GM12865 (cell line): ENCODE results near the gene PLEKHA4.
"Not testable (repeated sequence)": the region's sequence is repeated elsewhere in the genome, so short reads cannot be mapped to it uniquely, and the experiment has no call there.

Source experiments
- DNase-seq: peaks from one replicate; pipeline ENCODE4 v3.0.0; 2010; ENCODE audit warnings: low read depth
- H3K4me3 ChIP-seq: 2 replicates; pipeline ENCODE4 v1.5.1; 2011; ENCODE audit warnings: mild to moderate bottlenecking, low read depth, low read length, control low read depth
- TF ChIP-seq, protein P1 (sequence below): IDR thresholded peaks from 2 replicates; pipeline ENCODE4 v1.5.1; 2011; ENCODE audit warnings: low read length, control low read depth, low read depth, inconsistent platforms; ENCODE audit not compliant: insufficient read depth; ENCODE audit errors: missing control alignments

The PLEKHA4 gene

DNA sequence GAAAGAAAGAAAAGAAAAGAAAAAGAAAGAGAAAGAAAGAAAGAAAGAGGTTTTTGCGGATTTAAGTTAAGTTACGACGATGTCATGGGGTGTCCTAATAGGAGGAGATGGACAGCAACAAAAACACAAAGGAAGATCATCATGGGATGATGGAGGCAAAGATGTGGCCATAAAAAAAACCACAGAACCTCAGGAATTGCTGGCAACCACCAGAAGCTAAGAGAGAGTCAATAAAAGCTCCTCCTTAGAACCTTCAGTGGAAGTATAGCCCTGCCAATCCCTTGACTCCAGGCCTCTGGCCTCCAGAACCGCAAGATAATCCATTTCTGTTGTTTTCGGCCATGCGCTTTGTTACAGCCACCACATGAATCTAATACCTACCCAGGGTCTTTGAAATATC, 11.5 kb downstream of the PLEKHA4 start:
- TF ChIP-seq, protein P1, sequence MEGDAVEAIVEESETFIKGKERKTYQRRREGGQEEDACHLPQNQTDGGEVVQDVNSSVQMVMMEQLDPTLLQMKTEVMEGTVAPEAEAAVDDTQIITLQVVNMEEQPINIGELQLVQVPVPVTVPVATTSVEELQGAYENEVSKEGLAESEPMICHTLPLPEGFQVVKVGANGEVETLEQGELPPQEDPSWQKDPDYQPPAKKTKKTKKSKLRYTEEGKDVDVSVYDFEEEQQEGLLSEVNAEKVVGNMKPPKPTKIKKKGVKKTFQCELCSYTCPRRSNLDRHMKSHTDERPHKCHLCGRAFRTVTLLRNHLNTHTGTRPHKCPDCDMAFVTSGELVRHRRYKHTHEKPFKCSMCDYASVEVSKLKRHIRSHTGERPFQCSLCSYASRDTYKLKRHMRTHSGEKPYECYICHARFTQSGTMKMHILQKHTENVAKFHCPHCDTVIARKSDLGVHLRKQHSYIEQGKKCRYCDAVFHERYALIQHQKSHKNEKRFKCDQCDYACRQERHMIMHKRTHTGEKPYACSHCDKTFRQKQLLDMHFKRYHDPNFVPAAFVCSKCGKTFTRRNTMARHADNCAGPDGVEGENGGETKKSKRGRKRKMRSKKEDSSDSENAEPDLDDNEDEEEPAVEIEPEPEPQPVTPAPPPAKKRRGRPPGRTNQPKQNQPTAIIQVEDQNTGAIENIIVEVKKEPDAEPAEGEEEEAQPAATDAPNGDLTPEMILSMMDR = no peak
- H3K4me3 ChIP-seq = no peak overlapping the region
- no peak for DNase-seq

DNA sequence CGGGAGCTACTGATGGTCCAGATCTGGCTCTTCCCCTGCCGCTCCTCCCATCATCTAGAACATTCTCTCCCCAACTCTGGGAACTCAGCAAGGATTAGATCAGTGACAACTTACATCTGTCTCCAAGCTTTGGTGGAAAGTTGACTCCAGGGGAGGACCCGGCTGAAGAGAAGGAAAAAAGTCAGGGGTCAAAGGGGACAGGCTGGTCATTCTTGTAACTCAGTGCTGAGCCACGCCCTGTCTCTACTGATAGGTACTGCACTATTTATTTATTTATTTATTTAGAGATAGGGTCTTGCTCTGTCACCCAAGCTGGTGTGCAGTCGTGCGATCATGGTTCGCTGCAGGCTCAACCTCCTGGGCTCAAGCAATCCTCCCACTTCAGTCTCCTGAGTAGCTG, 14.3 kb downstream of the PLEKHA4 start:
- DNase-seq = no peak
- TF ChIP-seq, protein P1 = no peak
- no peak overlapping the region for H3K4me3 ChIP-seq

DNA sequence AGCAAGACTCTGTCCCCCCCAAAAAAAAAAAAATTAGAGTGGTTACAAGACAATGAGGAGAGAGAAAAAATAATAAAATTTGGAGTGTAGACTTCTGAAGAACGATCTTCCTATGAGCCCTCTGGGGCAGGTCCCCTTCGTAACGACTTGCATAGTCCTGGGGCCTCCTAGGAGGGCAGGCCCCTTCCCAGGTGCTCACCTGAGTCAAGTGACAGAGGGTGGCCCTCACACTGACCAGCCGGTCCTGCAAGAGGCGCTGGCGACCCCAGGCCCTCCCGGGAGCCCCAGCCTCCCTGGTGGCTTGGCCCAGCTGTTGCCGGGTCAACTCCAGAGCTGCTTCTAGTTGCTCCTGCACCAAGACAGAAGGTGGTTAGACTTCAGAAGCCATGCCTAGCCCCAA, 14.9 kb downstream of the PLEKHA4 start:
- DNase-seq = no peak
- no peak overlapping the region for H3K4me3 ChIP-seq
- TF ChIP-seq, protein P1 = no peak

DNA sequence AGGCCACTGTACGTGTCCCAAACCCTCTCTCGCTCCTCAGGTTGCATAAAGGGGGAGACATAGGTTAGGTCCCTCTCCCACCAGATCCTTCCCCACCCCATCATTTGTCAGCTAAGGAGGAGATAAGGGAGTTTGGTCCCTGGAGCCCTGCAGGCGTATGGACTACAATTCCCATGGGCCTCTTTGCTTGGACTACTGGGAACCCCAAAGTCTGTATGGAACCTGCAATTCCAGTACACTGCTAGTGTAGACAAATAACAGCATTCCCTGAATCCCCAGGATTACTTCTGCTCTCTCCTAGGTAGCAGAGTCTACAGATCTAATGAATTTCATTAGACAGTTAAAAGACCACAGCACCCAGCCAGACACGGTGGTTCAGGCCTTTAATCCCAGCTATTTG, 16.1 kb downstream of the PLEKHA4 start:
- DNase-seq = no peak
- TF ChIP-seq, protein P1 = no peak
- H3K4me3 ChIP-seq = no peak overlapping the region

DNA sequence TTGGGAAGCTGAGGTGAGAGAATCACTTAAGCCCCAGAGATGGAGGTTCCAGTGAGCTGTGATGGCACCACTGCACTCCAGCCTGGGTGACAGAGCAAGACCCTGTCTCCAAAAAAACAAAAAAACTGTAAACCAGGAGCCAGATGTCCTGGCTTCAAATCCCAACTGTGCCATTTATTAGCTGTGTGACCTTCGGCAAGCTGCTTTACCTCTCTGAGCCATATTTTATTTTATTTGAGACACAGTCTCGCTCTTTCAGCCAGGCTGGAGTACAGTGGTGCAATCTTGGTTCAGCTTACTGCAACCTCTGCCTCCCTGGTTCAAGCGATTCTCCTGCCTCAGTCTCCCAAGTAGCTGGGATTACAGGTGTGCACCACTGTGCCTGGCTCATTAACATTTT, 21.8 kb downstream of the PLEKHA4 start:
- DNase-seq, H3K4me3 ChIP-seq: not testable (repeated sequence)

DNA sequence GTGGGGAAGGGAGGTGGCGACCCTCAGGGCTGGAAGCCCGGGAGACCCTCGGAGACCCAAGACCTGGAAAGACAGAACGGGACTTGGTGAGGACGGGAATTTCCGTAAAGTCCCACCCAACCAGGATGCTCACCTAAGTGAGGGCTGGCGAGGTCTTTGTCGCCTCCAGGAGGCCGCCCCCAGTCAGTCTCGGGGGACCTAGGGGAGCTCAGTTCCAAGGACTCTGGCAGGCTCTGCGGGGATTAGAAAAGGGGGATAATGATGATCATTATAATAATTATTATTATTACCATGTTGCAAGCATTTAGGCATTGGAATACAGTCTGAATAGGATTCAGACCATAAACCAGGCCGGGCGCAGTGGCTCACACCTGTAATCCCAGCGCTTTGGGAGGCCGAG, 23.0 kb downstream of the PLEKHA4 start:
- TF ChIP-seq, protein P1 = no peak
- no peak for DNase-seq
- H3K4me3 ChIP-seq = no peak overlapping the region

DNA sequence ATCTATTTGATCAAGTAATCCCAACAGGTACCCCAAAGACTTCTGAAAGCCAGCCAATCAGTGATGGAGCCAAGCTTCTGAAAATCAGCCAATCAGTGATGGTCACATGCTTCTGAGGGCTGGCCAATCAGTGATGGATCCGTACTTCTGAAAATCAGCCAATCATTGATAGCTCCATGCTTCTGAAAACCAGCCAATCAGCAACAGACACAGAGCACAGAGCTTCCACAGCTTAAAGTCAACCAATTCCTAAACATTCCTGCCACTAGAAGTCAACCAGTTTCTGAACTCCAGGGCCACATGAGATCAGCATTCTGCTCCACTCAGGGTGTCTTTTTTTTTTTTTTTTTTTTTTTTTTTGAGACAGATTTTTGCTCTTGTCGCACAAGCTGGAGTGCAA, 23.9 kb downstream of the PLEKHA4 start:
- DNase-seq = no peak
- no peak overlapping the region for H3K4me3 ChIP-seq
- TF ChIP-seq, protein P1 = no peak

DNA sequence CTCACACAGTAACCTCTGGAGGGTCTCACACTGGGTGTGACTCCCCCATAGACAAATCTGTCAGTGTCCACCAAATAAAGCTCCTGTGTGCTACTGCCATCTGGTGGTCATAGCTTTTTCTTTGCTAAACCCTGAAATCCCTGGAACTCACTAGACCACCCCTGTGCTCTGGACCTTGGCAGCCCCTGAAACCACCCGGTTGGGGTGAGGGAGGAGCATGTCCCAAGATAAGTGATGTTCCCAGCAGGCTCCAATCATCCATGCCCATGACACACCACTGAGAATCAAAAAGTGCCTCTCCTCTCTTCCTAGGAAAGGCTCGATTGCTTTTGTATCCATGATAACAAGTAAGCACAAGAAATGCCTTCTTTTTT, 25.6 kb downstream of the PLEKHA4 start:
- H3K4me3 ChIP-seq = no peak overlapping the region
- DNase-seq = peak; percentile 71
- TF ChIP-seq, protein P1 = peak; percentile 84
